NT2/D1 (cell line): Measurements from ENCODE around the gene APOL1.

Experiments
- SUZ12 ChIP-seq: IDR thresholded peaks from 2 replicates; pipeline ENCODE4 v1.6.1; 2011; ENCODE audit not compliant: insufficient read length, insufficient read depth; ENCODE audit errors: extremely low read depth
- YY1 ChIP-seq: IDR thresholded peaks from 2 replicates; pipeline ENCODE4 v1.6.1; 2011; ENCODE audit not compliant: insufficient read length, insufficient read depth
- ZNF274 ChIP-seq: IDR thresholded peaks from 2 replicates; pipeline ENCODE4 v1.6.1; 2011; ENCODE audit warnings: mild to moderate bottlenecking, low read depth, low read length

DNA sequence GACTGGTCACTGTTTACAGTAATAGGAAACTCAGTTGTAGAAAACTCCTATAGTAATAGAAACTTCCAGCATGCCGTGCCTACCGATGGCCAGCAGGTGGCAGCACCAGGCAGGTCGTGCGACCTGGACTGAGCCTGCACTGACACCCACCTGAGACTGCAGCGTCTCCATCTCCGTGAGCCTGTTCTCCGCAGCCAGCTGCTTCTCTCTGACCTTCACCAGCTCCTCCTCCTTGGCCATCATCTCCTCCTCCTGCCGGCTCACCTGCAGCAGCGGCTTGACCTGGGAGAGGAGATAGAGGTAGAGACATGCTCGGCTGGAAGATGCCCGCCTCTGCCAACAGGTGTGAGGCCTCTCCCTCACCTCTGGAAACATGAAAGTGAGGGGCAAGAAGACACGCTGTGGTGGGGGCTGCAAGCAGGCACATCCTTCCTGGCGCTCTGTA is 48.5 kb downstream of the APOL1 start:
- TF ChIP-seq SUZ12 (no peak), ZNF274 (no peak), YY1 (no peak)
